KMS-11 (cell line): ENCODE data around the gene MLIP.

Experiments used
- H2AFZ ChIP-seq: fragments of 200-600 bp; sonication (generic); 2 replicates; pipeline ENCODE4 v1.6.1; 2016; ENCODE audit warnings: antibody characterized with exemption, mixed run types, low read depth
- H3K27ac ChIP-seq: fragments of 200-600 bp; sonication (generic); 2 replicates; pipeline ENCODE4 v1.6.1; 2016; ENCODE audit warnings: mild to moderate bottlenecking, mixed run types
- H3K27me3 ChIP-seq: fragments of 200-600 bp; sonication (generic); 2 replicates; pipeline ENCODE4 v1.6.1; 2017; ENCODE audit warnings: mild to moderate bottlenecking, low read depth, mixed run types, moderate library complexity; ENCODE audit not compliant: insufficient read depth
- H3K36me3 ChIP-seq: fragments of 200-600 bp; sonication (generic); 2 replicates; pipeline ENCODE4 v1.6.1; 2017; ENCODE audit warnings: mild to moderate bottlenecking, mixed run types; ENCODE audit not compliant: insufficient read depth
- H3K4me1 ChIP-seq: fragments of 200-600 bp; sonication (generic); 2 replicates; pipeline ENCODE4 v1.6.1; 2016; ENCODE audit warnings: mild to moderate bottlenecking, low read depth, mixed run types; ENCODE audit not compliant: poor library complexity, severe bottlenecking
- H3K4me2 ChIP-seq: fragments of 200-600 bp; sonication (generic); 2 replicates; pipeline ENCODE4 v1.7.0; 2016; ENCODE audit warnings: mild to moderate bottlenecking, mixed run types
- H3K4me3 ChIP-seq: fragments of 200-600 bp; sonication (generic); IDR thresholded peaks from 2 replicates; pipeline ENCODE4 v1.6.1; 2017; ENCODE audit warnings: low read depth, low read length, mixed read lengths; ENCODE audit not compliant: insufficient read depth
- H3K79me2 ChIP-seq: fragments of 200-600 bp; sonication (generic); 2 replicates; pipeline ENCODE4 v1.6.1; 2016; ENCODE audit warnings: low read depth, mixed run types; ENCODE audit not compliant: insufficient read depth
- H3K9ac ChIP-seq: fragments of 200-600 bp; sonication (generic); 2 replicates; pipeline ENCODE4 v1.6.1; 2016; ENCODE audit warnings: mild to moderate bottlenecking, mixed run types
- H4K20me1 ChIP-seq: fragments of 200-600 bp; sonication (generic); 2 replicates; pipeline ENCODE4 v1.6.1; 2016; ENCODE audit warnings: mild to moderate bottlenecking, mixed run types; ENCODE audit not compliant: insufficient read depth
- CTCF ChIP-seq: fragments of 200-600 bp; sonication (generic); conservative IDR thresholded peaks from 2 replicates; pipeline ENCODE4 v1.6.1; 2017; ENCODE audit warnings: low read depth, mild to moderate bottlenecking, antibody characterized with exemption, low read length, moderate library complexity, mixed read lengths

MLIP gene

GRCh38 chr6:54138795-54139194, 27.6 kb downstream of the MLIP start:
- H3K27ac ChIP-seq: no peak overlapping the region

GRCh38 chr6:54140811-54141210, 29.6 kb downstream of the MLIP start:
- Histone ChIP-seq H3K27me3 (no peaks in the 10 kb centered on the region), H3K36me3 (no peaks in the 10 kb centered on the region), H3K79me2 (no peaks in the 10 kb centered on the region), H3K4me3 (no peak overlapping the region), H2AFZ (no peak overlapping the region), H3K27ac (no peak overlapping the region), H3K4me2 (no peak overlapping the region), H3K4me1 (no peaks in the 10 kb centered on the region), H4K20me1 (no peaks in the 10 kb centered on the region), H3K9ac (no peak overlapping the region)
- no peak for TF ChIP-seq CTCF

More at GRCh38 chr6:54138795-54139194, 27.6 kb downstream of the MLIP start:
- no peak overlapping the region for H3K9ac ChIP-seq
- H3K27me3 ChIP-seq: no peaks in the 10 kb centered on the region
- H2AFZ ChIP-seq: no peak overlapping the region
- H3K79me2 ChIP-seq: no peaks in the 10 kb centered on the region
- no peaks in the 10 kb centered on the region for H4K20me1 ChIP-seq
- H3K4me1 ChIP-seq: no peaks in the 10 kb centered on the region
- TF ChIP-seq CTCF: no peak
- no peak overlapping the region for H3K4me3 ChIP-seq
- H3K4me2 ChIP-seq: no peak overlapping the region
- no peaks in the 10 kb centered on the region for H3K36me3 ChIP-seq

- no peak overlapping the region for H3K27ac ChIP-seq
- no peaks in the 10 kb centered on the region for H3K4me1 ChIP-seq
- H3K4me2 ChIP-seq: no peak overlapping the region
- no peaks in the 10 kb centered on the region for H4K20me1 ChIP-seq
- H3K9ac ChIP-seq: no peak overlapping the region
- H3K27me3 ChIP-seq: no peaks in the 10 kb centered on the region
- no peak overlapping the region for H2AFZ ChIP-seq
- H3K4me3 ChIP-seq: no peak overlapping the region
- TF ChIP-seq CTCF: no peak
- no peaks in the 10 kb centered on the region for H3K79me2 ChIP-seq
- H3K36me3 ChIP-seq: no peaks in the 10 kb centered on the region
Observed at GRCh38 chr6:54142889-54143519, 31.8 kb downstream of the MLIP start.

- Histone ChIP-seq H3K4me2 (no peak overlapping the region), H3K79me2 (no peaks in the 10 kb centered on the region), H3K27me3 (no peaks in the 10 kb centered on the region), H3K9ac (no peak overlapping the region), H4K20me1 (no peaks in the 10 kb centered on the region), H3K4me3 (no peak overlapping the region), H3K27ac (no peak overlapping the region), H2AFZ (no peak overlapping the region), H3K4me1 (no peaks in the 10 kb centered on the region), H3K36me3 (no peaks in the 10 kb centered on the region)
- no peak for TF ChIP-seq CTCF
Observed at GRCh38 chr6:54151861-54152260, 40.6 kb downstream of the MLIP start.
